Measurements from ENCODE around the gene INPPL1. TPM values are rescaled to one million over a fixed set of nuclear protein-coding genes. Genes with fewer than 3 reads are reported as not detected.

Gene INPPL1
- total RNA-seq, 2 donors from 2014 or later: 102 to 108 TPM

DNA sequence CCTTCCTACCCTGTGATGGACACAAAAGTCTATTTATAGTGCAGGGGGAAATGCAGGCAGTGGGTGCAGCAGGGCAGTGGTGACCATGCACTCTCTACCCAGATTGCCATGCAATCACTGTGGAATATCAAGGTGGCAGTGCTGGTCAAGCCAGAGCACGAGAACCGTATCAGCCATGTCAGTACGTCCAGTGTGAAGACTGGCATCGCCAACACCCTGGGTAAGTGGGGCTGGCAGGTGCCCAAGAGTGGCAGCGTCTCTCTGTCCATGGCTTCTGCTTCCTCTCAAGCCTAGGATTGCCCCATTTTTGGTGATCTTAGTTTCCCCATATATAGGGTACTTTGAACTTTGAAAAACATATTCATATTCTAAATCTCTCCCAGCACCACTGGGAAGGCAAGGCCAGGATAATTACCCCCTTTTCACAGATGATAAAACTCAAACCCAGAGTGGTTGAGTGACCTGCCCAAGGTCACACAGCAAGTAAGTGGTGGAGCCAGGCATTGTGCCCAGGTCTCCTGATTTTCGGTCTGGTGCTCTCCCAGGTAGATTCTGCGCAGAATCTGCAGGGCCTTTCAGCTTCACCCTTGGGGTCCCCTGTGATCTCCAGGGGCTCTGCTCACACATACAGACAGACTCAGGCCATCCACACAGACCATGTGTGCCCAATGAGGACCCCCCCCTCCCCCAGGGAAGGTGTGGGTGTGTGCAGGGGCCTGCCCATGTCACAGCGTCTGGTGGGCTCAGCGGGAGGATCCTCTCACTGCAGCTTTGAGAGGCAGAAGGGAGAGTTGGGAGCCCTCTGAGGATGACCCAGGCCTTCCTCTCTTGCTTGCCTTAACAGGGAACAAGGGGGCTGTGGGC, 7.1 kb downstream of the INPPL1 start:
- DNase-seq (no peak), ATAC-seq (no peak)
- Mint-ChIP-seq H3K36me3 (ENCODE audit: low read depth) (peaks cover 12% of the 10 kb centered on the region), H3K27me3 (no peaks in the 10 kb centered on the region), H3K4me1 (peaks cover 8% of the 10 kb centered on the region), H3K4me3 (no peak overlapping the region), H3K27ac (no peak overlapping the region)
- no peaks in the 10 kb centered on the region for H3K9me3 ChIP-seq (ENCODE audit: control insufficient read depth, low read length, poor library complexity, severe bottlenecking)

GRCh38 chr11:72232260-72233055, 7.9 kb downstream of the INPPL1 start:
- no peaks in the 10 kb centered on the region for H3K27me3 Mint-ChIP-seq
- ATAC-seq (no peak), DNase-seq (no peak)
- no peaks in the 10 kb centered on the region for H3K9me3 ChIP-seq (ENCODE audit: control insufficient read depth, low read length, poor library complexity, severe bottlenecking)
- H3K27ac Mint-ChIP-seq: no peak overlapping the region
- H3K4me3 Mint-ChIP-seq: no peak overlapping the region
- peaks cover 12% of the 10 kb centered on the region for H3K36me3 Mint-ChIP-seq (ENCODE audit: low read depth)
- peaks cover 8% of the 10 kb centered on the region for H3K4me1 Mint-ChIP-seq

- Mint-ChIP-seq H3K36me3 (ENCODE audit: low read depth) (peaks cover 12% of the 10 kb centered on the region), H3K27me3 (no peaks in the 10 kb centered on the region), H3K27ac (no peak overlapping the region), H3K4me1 (peaks cover 8% of the 10 kb centered on the region), H3K4me3 (no peak overlapping the region)
- no peak for ATAC-seq
- no peaks in the 10 kb centered on the region for H3K9me3 ChIP-seq (ENCODE audit: control insufficient read depth, low read length, poor library complexity, severe bottlenecking)
- DNase-seq: no peak
Measured at GRCh38 chr11:72233056-72233772, 8.6 kb downstream of the INPPL1 start.

- H3K36me3 Mint-ChIP-seq (ENCODE audit: low read depth): peaks cover 12% of the 10 kb centered on the region
- peak overlapping the region; percentile 79 for H3K27ac Mint-ChIP-seq
Measured at GRCh38 chr11:72233773-72234513, 9.4 kb downstream of the INPPL1 start.

DNA sequence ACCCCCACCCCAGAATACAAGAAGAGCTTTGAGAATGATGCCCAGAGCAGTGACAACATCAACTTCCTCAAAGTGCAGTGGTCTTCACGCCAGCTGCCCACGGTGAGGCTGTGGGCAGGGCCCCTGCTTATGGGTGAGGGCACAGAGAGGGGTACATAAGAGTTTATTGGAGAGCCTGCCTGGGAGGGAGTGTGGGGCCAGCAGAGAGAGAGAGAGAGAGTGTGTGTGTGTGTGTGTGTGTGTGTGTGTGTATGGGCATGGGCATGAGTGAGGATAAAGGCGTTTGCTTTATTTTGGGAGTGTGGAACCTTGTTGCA, 9.9 kb downstream of the INPPL1 start:
- no peak overlapping the region for H3K4me3 Mint-ChIP-seq
- no peak for DNase-seq
- peaks cover 12% of the 10 kb centered on the region for H3K36me3 Mint-ChIP-seq (ENCODE audit: low read depth)
- no peaks in the 10 kb centered on the region for H3K9me3 ChIP-seq (ENCODE audit: control insufficient read depth, low read length, poor library complexity, severe bottlenecking)
- ATAC-seq: no peak
- peaks cover 5% of the 10 kb centered on the region for H3K27me3 Mint-ChIP-seq
- peaks cover 10% of the 10 kb centered on the region for H3K4me1 Mint-ChIP-seq
- H3K27ac Mint-ChIP-seq: peak overlapping the region; percentile 79

More at GRCh38 chr11:72233773-72234513, 9.4 kb downstream of the INPPL1 start:
- Mint-ChIP-seq H3K4me3 (no peak overlapping the region), H3K27me3 (peaks cover 5% of the 10 kb centered on the region), H3K4me1 (peaks cover 8% of the 10 kb centered on the region)
- H3K9me3 ChIP-seq (ENCODE audit: control insufficient read depth, low read length, poor library complexity, severe bottlenecking): no peaks in the 10 kb centered on the region
- ATAC-seq: no peak
- no peak for DNase-seq

DNA sequence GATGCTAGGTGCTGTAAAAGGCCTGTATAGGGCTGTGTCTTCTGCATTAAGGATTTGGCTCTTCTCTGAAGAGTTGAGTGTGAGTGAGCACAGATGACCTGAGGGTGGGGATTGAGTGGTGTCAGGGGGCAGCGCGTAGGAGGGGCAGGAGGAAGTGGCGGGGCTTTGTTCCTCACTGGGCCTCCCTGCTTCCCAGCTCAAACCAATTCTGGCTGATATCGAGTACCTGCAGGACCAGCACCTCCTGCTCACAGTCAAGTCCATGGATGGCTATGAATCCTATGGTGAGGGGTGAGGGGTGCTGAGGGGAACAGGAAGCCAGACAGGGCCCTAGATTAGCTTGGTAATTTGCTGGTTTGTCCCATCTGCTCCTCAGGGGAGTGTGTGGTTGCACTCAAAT, 10.4 kb downstream of the INPPL1 start:
- Mint-ChIP-seq H3K4me3 (no peak overlapping the region), H3K36me3 (ENCODE audit: low read depth) (peaks cover 12% of the 10 kb centered on the region), H3K27ac (peak overlapping the region; percentile 79), H3K27me3 (peaks cover 5% of the 10 kb centered on the region), H3K4me1 (peaks cover 10% of the 10 kb centered on the region)
- ATAC-seq (no peak), DNase-seq (no peak)
- no peaks in the 10 kb centered on the region for H3K9me3 ChIP-seq (ENCODE audit: control insufficient read depth, low read length, poor library complexity, severe bottlenecking)

- H3K36me3 Mint-ChIP-seq (ENCODE audit: low read depth): peaks cover 12% of the 10 kb centered on the region
- ATAC-seq: no peak
- no peak overlapping the region for H3K27ac Mint-ChIP-seq
- H3K4me3 Mint-ChIP-seq: no peak overlapping the region
- DNase-seq: no peak
- H3K9me3 ChIP-seq (ENCODE audit: control insufficient read depth, low read length, poor library complexity, severe bottlenecking): no peaks in the 10 kb centered on the region
- H3K4me1 Mint-ChIP-seq: peaks cover 14% of the 10 kb centered on the region
- H3K27me3 Mint-ChIP-seq: peaks cover 10% of the 10 kb centered on the region
Measured at GRCh38 chr11:72235351-72236057, 10.9 kb downstream of the INPPL1 start.

GRCh38 chr11:72236083-72236697, 11.6 kb downstream of the INPPL1 start:
- H3K27me3 Mint-ChIP-seq: peaks cover 17% of the 10 kb centered on the region
- H3K4me1 Mint-ChIP-seq: peaks cover 19% of the 10 kb centered on the region
- DNase-seq (no peak), ATAC-seq (no peak)
- H3K27ac Mint-ChIP-seq: no peak overlapping the region
- H3K36me3 Mint-ChIP-seq (ENCODE audit: low read depth): peaks cover 12% of the 10 kb centered on the region
- no peak overlapping the region for H3K4me3 Mint-ChIP-seq
- no peaks in the 10 kb centered on the region for H3K9me3 ChIP-seq (ENCODE audit: control insufficient read depth, low read length, poor library complexity, severe bottlenecking)

- no peak for ATAC-seq
- no peaks in the 10 kb centered on the region for H3K9me3 ChIP-seq (ENCODE audit: control insufficient read depth, low read length, poor library complexity, severe bottlenecking)
- peaks cover 22% of the 10 kb centered on the region for H3K4me1 Mint-ChIP-seq
- H3K36me3 Mint-ChIP-seq (ENCODE audit: low read depth): peaks cover 15% of the 10 kb centered on the region
- H3K27ac Mint-ChIP-seq: no peak overlapping the region
- no peak overlapping the region for H3K4me3 Mint-ChIP-seq
- H3K27me3 Mint-ChIP-seq: peaks cover 22% of the 10 kb centered on the region
- DNase-seq: no peak
Measured at GRCh38 chr11:72236774-72237111, 12.2 kb downstream of the INPPL1 start.

DNA sequence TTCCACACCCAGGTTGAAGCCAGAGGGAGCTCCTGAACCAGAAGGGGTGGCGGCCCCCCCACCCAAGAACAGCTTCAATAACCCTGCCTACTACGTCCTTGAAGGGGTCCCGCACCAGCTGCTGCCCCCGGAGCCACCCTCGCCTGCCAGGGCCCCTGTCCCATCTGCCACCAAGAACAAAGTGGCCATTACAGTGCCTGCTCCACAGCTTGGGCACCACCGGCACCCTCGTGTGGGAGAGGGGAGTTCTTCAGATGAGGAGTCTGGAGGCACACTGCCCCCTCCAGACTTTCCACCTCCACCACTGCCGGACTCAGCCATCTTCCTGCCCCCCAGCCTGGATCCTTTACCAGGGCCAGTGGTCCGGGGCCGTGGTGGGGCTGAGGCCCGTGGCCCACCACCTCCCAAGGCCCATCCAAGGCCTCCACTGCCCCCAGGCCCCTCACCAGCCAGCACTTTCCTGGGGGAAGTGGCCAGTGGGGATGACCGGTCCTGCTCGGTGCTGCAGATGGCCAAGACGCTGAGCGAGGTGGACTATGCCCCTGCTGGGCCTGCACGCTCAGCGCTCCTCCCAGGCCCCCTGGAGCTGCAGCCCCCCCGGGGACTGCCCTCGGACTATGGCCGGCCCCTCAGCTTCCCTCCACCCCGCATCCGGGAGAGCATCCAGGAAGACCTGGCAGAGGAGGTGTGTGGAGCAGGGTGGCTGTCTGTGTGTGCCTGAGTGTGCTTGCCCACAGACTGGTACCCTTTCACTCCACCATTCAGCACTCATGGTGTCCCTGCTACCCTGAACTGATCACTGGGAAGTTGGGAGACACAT, 12.8 kb downstream of the INPPL1 start:
- H3K9me3 ChIP-seq (ENCODE audit: control insufficient read depth, low read length, poor library complexity, severe bottlenecking): no peaks in the 10 kb centered on the region
- peaks cover 19% of the 10 kb centered on the region for H3K36me3 Mint-ChIP-seq (ENCODE audit: low read depth)
- DNase-seq (no peak), ATAC-seq (no peak)
- no peak overlapping the region for H3K27ac Mint-ChIP-seq
- H3K4me3 Mint-ChIP-seq: no peak overlapping the region
- H3K4me1 Mint-ChIP-seq: peaks cover 28% of the 10 kb centered on the region
- peaks cover 28% of the 10 kb centered on the region for H3K27me3 Mint-ChIP-seq

GRCh38 chr11:72238040-72238450, 13.5 kb downstream of the INPPL1 start:
- ATAC-seq: peak; percentile 74
- H3K27ac Mint-ChIP-seq: no peak overlapping the region
- H3K27me3 Mint-ChIP-seq: peaks cover 35% of the 10 kb centered on the region
- H3K4me3 Mint-ChIP-seq: no peak overlapping the region
- DNase-seq: peak in 2 of 3 donors; percentile 37 to 40
- no peaks in the 10 kb centered on the region for H3K9me3 ChIP-seq (ENCODE audit: control insufficient read depth, low read length, poor library complexity, severe bottlenecking)
- peaks cover 16% of the 10 kb centered on the region for H3K36me3 Mint-ChIP-seq (ENCODE audit: low read depth)
- peaks cover 30% of the 10 kb centered on the region for H3K4me1 Mint-ChIP-seq
